Right renal cortex interstitium (tissue), 3 donors: Measurements from ENCODE around the gene ZNF512B. TPM values are rescaled to one million over a fixed set of nuclear protein-coding genes. Genes with fewer than 3 reads are reported as not detected.
"Not testable (repeated sequence)": the region's sequence is repeated elsewhere in the genome, so short reads cannot be mapped to it uniquely, and the experiment has no call there.

Source experiments
- DNase-seq, 3 donors: peaks; one replicate each; pipeline ENCODE4 v3.0.0-alpha.2; 2013; ENCODE audit warnings: low read depth in 3 of 3, low spot score in 2 of 3
- polyA plus RNA-seq, 3 donors: library from polyadenylated mRNA; unstranded; fragments of 120-200 nt; gene quantifications; one replicate each; pipeline ENCODE4 v1.2.1, GENCODE V29; 2013; ENCODE audit not compliant: insufficient read length in 3 of 3

ZNF512B gene
- polyA plus RNA-seq = 10 to 100 TPM; 20.9 to 23.3 (median 21.8) TPM

- no peak for DNase-seq
Measured at GRCh38 chr20:63969838-63970713, at the start of gene ZNF512B. ZNF512B (minus strand) TSS chr20:63969930; CDS start chr20:63967950, 1,980 bp downstream.

GRCh38 chr20:64015635-64016034 lies 45.9 kb upstream of the ZNF512B start:
- no peak for DNase-seq

- DNase-seq = not testable (repeated sequence)
Measured at GRCh38 chr20:64012385-64013154, 42.8 kb upstream of the ZNF512B start.

GRCh38 chr20:64011366-64011779 lies 41.6 kb upstream of the ZNF512B start:
- DNase-seq = no peak

GRCh38 chr20:64010711-64011237 lies 41.0 kb upstream of the ZNF512B start:
- no peak for DNase-seq

GRCh38 chr20:64009811-64010387 lies 40.2 kb upstream of the ZNF512B start:
- DNase-seq = no peak

GRCh38 chr20:64006902-64007301 lies 37.2 kb upstream of the ZNF512B start:
- no peak for DNase-seq

- DNase-seq = no peak
Measured at GRCh38 chr20:64006490-64006889, 36.8 kb upstream of the ZNF512B start.

GRCh38 chr20:64005394-64005793 lies 35.7 kb upstream of the ZNF512B start:
- DNase-seq = no peak

- DNase-seq = no peak
Measured at GRCh38 chr20:64003960-64004725, 34.4 kb upstream of the ZNF512B start.

GRCh38 chr20:64001607-64002011 lies 31.9 kb upstream of the ZNF512B start:
- DNase-seq = no peak

GRCh38 chr20:64000906-64001305 lies 31.2 kb upstream of the ZNF512B start:
- no peak for DNase-seq

GRCh38 chr20:63982937-63983336 lies 13.2 kb upstream of the ZNF512B start:
- no peak for DNase-seq

- DNase-seq = peak; percentile 80 to 90 (median 82)
Measured at GRCh38 chr20:63980806-63981728, 11.3 kb upstream of the ZNF512B start, which contains the start of gene PRPF6. PRPF6 (plus strand) TSS chr20:63981132; CDS start chr20:63981246, 114 bp downstream.

- DNase-seq = no peak
Measured at GRCh38 chr20:63980317-63980805, 10.6 kb upstream of the ZNF512B start.

- DNase-seq = no peak
Measured at GRCh38 chr20:63979557-63980316, 10.0 kb upstream of the ZNF512B start, which contains the start of gene SAMD10. SAMD10 (minus strand) TSS chr20:63979642; CDS start chr20:63979467, 175 bp downstream.

- no peak for DNase-seq
Measured at GRCh38 chr20:63979229-63979556, 9.5 kb upstream of the ZNF512B start.
